ENCODE results near the gene TLE5. TPM values are rescaled to one million over a fixed set of nuclear protein-coding genes. Genes with fewer than 3 reads are reported as not detected.

TLE5 gene
- total RNA-seq, 1 donor from 2014 or later, result 413 TPM

GRCh38 chr19:3028305-3029064 lies 33.8 kb downstream of the TLE5 start:
- H3K27ac ChIP-seq, result peak overlapping the region; percentile 56
- H3K36me3 ChIP-seq, result no peaks in the 10 kb centered on the region
- H3K4me3 ChIP-seq, result peak overlapping the region; percentile 64
- no peaks in the 10 kb centered on the region for H3K9me3 ChIP-seq
- H3K27me3 ChIP-seq (ENCODE audit: low read depth), result peaks cover 4% of the 10 kb centered on the region
- intact Hi-C loops (cut with DNase I), result no loop called here
- DNase-seq, result no peak
- peak; percentile 63 to 67 for ATAC-seq
- peaks cover 13% of the 10 kb centered on the region for H3K4me1 ChIP-seq
- no peak for TF ChIP-seq CTCF (IDR thresholded peaks at IDR 0.05)

GRCh38 chr19:3027981-3028304 lies 34.4 kb downstream of the TLE5 start:
- peak overlapping the region; percentile 64 for H3K4me3 ChIP-seq
- peaks cover 4% of the 10 kb centered on the region for H3K27me3 ChIP-seq (ENCODE audit: low read depth)
- H3K27ac ChIP-seq, result peak overlapping the region; percentile 56
- no peaks in the 10 kb centered on the region for H3K36me3 ChIP-seq
- ATAC-seq (peak; percentile 45 to 73), DNase-seq (no peak)
- no peaks in the 10 kb centered on the region for H3K9me3 ChIP-seq
- H3K4me1 ChIP-seq, result peaks cover 13% of the 10 kb centered on the region
- TF ChIP-seq CTCF (IDR thresholded peaks at IDR 0.05), result no peak
- intact Hi-C loops (cut with DNase I), result no loop called here

GRCh38 chr19:3027292-3027691 lies 35.0 kb downstream of the TLE5 start:
- no peak for TF ChIP-seq CTCF (IDR thresholded peaks at IDR 0.05)
- ATAC-seq (no peak), DNase-seq (no peak)
- Histone ChIP-seq H3K4me3 (no peak overlapping the region), H3K27me3 (ENCODE audit: low read depth) (peaks cover 4% of the 10 kb centered on the region), H3K4me1 (peaks cover 13% of the 10 kb centered on the region), H3K36me3 (no peaks in the 10 kb centered on the region), H3K9me3 (no peaks in the 10 kb centered on the region), H3K27ac (no peak overlapping the region)
- intact Hi-C loops (cut with DNase I), result no loop called here

- Histone ChIP-seq H3K27ac (no peak overlapping the region), H3K4me3 (no peak overlapping the region), H3K27me3 (ENCODE audit: low read depth) (peaks cover 4% of the 10 kb centered on the region), H3K36me3 (no peaks in the 10 kb centered on the region), H3K4me1 (peaks cover 13% of the 10 kb centered on the region), H3K9me3 (no peaks in the 10 kb centered on the region)
- DNase-seq (no peak), ATAC-seq (no peak)
- intact Hi-C loops (cut with DNase I), result no loop called here
- TF ChIP-seq CTCF (IDR thresholded peaks at IDR 0.05), result no peak
These were observed 35.5 kb downstream of the TLE5 start for GRCh38 chr19:3026768-3027167.

GRCh38 chr19:3025549-3025886 lies 36.8 kb downstream of the TLE5 start:
- Histone ChIP-seq H3K9me3 (no peaks in the 10 kb centered on the region), H3K4me3 (no peak overlapping the region), H3K27me3 (ENCODE audit: low read depth) (peaks cover 4% of the 10 kb centered on the region), H3K36me3 (no peaks in the 10 kb centered on the region), H3K4me1 (peaks cover 13% of the 10 kb centered on the region), H3K27ac (no peak overlapping the region)
- ATAC-seq, result no peak
- no peak for TF ChIP-seq CTCF (IDR thresholded peaks at IDR 0.05)
- intact Hi-C loops (cut with DNase I), result no loop called here
- no peak for DNase-seq
